ENCODE data around the gene BICRA.

DNA sequence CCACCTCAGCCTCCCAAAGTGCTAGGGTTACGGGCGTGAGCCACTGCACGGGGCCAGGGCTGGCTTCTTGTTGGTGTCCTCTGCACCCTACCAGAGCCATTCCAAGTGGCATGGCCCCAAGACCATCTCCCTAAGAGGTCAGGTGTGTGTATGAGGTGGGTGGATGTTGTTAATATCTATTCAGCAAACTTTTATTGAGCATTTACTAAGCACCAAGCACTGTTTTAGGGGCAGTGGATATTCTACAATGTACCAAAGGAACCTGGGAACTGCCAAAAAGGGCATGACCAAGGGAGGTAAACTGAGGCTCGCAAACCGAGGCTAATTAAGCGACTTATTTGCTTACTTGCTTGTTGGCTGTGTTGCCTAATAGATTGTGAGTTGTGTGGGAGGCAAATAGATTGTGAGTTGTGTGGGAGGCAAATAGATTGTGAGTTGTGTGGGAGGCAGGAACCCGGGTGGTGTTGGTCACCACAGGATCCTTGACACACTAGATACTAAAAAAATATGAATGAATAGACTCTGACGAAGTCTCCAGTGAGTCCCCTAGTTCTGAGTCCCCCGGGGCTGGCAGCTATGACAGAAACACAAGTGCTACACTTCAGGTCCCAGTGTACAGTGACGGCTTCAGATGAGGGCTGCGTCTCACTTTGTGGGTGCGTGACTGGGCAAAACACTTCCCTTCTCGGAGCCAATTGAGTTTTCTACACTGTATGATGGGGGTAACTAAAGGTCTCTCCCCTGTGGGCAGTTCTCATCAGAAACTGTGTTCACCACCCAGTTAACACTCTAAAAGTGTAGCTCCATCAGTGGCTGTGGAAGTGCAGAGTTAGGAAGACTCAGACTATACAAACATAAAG, 5.0 kb upstream of the BICRA start:
- no peak for TF ChIP-seq CTCF (conservative IDR thresholded peaks at IDR 0.05; ENCODE audit: low read length)
- no peak for TF ChIP-seq EZH2phosphoT487 (IDR thresholded peaks at IDR 0.05; ENCODE audit: borderline replicate concordance, low read depth, low read length)
